ENCODE results near the gene POLR1H. TPM values are rescaled to one million over a fixed set of nuclear protein-coding genes. Genes with fewer than 3 reads are reported as not detected.

The POLR1H gene
- total RNA-seq, 1 donor from 2014 or later = 16.6 TPM

GRCh38 chr6:30087876-30088275, 26.8 kb downstream of the POLR1H start:
- ATAC-seq (no peak), DNase-seq (ENCODE audit: low spot score) (no peak)
- intact Hi-C loops (cut with DNase I) = no loop called here

DNA sequence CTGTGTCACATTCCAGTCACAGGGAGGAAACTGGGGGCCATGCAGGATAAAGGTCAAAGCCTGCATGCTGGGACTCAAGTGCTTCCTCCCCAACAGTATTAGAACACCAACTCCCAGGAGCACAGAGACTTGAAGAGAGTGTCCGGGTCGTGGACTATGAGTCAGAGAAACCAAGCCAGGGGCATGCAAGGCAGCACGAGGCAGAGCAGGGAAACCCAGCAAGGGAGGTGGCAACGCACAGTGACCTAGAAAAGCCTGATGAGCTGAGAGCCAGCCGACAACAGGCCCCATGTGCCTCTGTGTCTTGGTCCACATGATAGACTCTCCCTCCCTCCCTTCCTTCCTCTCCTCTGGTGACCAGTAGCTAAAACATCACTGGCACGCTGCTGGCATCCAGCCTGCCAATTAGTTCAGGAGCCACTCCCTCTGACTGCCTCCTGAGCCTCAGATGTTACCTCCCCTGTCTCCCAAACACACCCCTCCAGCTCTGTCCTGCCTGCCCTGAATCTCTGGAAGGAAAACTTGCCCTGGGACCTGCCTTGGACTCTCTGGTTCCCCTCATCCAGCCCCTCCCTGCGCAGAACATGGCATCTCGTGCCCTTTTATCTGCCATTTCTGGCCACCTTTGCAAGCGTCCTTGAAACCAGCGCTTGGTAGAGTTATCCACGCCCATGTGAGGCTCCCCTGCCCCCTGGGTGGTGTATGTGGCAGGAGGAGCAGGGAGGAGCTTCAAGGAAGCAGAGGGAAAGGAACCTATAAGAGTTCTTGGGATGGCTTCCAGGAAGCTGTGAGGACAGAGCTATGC, 30.7 kb downstream of the POLR1H start:
- ATAC-seq = peak; percentile 56
- intact Hi-C loops (cut with DNase I) = no loop called here
- no peak for DNase-seq (ENCODE audit: low spot score)

- ATAC-seq (no peak), DNase-seq (ENCODE audit: low spot score) (no peak)
- intact Hi-C loops (cut with DNase I) = no loop called here
Observed at GRCh38 chr6:30092852-30093543, 31.9 kb downstream of the POLR1H start.

- DNase-seq (ENCODE audit: low spot score) (no peak), ATAC-seq (no peak)
- intact Hi-C loops (cut with DNase I) = no loop called here
Observed at GRCh38 chr6:30093951-30094661, 33.0 kb downstream of the POLR1H start.

GRCh38 chr6:30096829-30097228, 35.8 kb downstream of the POLR1H start:
- intact Hi-C loops (cut with DNase I) = no loop called here
- DNase-seq (ENCODE audit: low spot score) = no peak
- no peak for ATAC-seq

- no peak for ATAC-seq
- intact Hi-C loops (cut with DNase I) = no loop called here
- DNase-seq (ENCODE audit: low spot score) = no peak
Observed at GRCh38 chr6:30097902-30098768, 37.1 kb downstream of the POLR1H start.

GRCh38 chr6:30100154-30100553, 39.1 kb downstream of the POLR1H start:
- ATAC-seq (no peak), DNase-seq (ENCODE audit: low spot score) (no peak)
- intact Hi-C loops (cut with DNase I) = no loop called here

- intact Hi-C loops (cut with DNase I) = no loop called here
- ATAC-seq (no peak), DNase-seq (ENCODE audit: low spot score) (peak; percentile 64)
Observed at GRCh38 chr6:30100585-30101443, 39.7 kb downstream of the POLR1H start.

DNA sequence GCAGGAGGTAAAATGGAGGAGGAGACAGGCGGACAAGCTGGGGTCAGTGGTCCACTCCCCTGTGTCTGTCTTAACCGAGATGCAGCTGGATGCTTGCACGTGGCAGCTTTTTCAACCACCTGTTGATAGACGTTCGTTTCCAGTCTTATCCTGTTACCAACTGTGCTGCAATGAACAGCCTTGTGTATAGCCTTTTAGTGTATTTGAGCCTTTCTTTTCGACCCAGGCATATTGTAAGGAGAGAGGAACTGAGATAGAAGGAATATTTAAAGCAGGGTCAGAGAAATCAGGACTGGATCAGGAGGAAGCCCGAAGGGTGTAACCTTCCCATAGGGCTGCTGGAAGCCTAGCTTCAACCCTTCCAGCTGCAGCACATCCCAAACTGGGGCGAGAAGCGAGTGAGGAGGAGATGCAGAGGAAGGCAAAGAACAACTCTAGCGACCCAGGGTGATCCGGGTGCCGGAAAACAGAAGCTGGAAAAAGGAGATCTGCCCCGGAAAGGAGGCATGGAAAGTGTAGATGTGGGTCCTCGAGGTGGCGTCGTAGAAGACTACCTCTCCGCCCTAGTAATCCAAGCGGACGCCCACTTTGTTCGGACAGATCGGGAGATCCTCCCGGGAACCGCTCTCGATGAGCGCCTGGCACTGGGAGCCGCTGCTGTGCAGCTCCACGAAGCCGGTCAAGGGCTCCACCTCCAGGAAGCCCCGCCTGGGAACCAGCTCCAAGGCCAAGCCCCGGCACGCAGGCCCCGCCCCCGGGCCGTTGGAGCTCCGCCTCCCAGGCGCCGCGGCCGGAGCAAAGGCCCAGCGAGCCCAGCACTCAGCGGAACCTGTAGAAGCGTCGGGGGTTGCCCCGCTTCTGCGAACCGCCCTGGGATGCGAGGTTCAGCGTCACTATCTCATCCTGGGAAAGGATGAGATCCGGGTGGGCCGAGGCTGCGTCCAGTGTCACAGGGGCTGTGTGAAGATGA, 40.7 kb downstream of the POLR1H start:
- ATAC-seq (peak; percentile 96), DNase-seq (ENCODE audit: low spot score) (peak; percentile 94)
- intact Hi-C loops (cut with DNase I) = no loop called here

- DNase-seq (ENCODE audit: low spot score) = no peak
- ATAC-seq = peak; percentile 71
- intact Hi-C loops (cut with DNase I) = no loop called here
Observed at GRCh38 chr6:30102414-30102969, 41.4 kb downstream of the POLR1H start.

DNA sequence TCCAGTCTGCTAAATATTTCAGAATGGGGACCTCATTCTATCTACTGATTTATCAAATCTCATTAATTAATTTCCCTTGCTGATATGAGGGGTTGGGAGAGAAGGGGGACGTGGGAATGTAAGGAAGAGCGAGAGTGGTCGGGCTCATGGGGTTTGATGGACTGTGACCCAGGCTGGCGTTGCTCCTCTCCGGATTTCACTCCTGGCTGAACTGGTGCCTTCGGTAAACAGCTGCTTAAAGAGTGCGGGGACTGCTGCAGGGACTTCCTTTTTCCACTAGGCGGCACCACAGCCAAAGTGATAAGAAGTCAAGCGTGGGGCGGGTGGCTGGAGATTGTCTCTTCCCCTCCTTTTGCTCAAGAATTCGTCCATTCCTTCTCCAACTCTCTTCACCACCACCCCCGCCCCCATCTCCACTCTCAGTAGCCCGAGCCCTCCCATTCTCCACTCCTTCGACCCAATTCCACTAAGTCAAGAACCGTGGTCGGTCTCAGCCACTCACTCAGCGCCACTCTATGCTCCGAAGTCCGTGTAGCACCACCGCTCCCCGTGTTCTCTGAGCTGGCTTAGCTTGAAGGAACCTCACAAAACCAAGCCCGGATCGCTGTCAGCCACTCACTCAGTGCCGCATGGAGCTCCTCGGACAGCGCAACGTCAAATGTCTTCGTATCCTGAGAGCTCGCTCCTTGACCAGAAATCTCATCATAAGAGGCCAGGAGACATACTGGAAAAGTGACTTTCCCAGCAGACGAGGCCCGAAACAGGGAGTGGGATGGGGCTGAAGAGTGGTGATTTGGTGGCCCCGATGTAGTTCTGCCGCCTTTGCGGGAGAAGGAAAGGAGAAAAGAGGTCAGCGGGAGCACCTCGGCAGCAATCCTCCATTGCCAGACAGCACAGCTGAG, 42.2 kb downstream of the POLR1H start:
- DNase-seq (ENCODE audit: low spot score) (peak; percentile 91), ATAC-seq (peak; percentile 91)
- intact Hi-C loops (cut with DNase I) = no loop called here

DNA sequence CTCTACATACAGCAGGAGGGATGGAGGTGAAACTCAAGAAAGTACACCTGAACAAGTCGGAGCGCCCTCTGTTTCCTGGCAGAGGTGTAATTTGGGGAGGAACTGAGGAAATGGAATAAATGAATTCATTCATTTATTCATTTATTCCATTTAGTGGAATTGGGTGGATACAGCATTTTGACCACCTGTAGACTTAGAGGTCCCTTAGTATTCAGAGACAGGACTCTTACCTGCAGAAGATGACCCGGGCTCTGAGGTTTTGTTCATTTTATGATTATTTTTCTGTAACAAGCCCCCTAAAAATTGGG, 42.8 kb downstream of the POLR1H start:
- DNase-seq (ENCODE audit: low spot score) (no peak), ATAC-seq (no peak)
- intact Hi-C loops (cut with DNase I) = no loop called here

DNA sequence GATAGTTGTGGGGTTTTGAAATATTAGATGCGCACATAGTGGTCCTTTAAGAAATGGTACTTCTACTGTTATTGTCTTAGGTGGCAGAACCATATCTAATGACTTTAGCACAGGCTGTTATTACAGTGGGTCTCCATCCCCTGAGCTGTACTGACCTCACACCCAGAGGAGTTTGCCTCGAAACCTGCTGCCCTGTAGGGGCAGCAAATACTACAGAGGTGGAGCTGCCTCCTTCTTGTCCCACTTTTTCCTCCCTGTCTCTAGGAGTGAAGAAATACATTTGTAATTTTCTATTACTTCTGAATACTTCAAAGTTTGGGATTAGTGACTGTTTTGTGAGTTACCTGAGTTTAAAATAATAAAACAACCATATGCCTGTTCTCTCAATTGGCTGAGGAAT, 43.6 kb downstream of the POLR1H start:
- intact Hi-C loops (cut with DNase I) = no loop called here
- ATAC-seq (no peak), DNase-seq (ENCODE audit: low spot score) (no peak)

- ATAC-seq (no peak), DNase-seq (ENCODE audit: low spot score) (no peak)
- intact Hi-C loops (cut with DNase I) = no loop called here
Observed at GRCh38 chr6:30111266-30111856, 50.3 kb downstream of the POLR1H start.

DNA sequence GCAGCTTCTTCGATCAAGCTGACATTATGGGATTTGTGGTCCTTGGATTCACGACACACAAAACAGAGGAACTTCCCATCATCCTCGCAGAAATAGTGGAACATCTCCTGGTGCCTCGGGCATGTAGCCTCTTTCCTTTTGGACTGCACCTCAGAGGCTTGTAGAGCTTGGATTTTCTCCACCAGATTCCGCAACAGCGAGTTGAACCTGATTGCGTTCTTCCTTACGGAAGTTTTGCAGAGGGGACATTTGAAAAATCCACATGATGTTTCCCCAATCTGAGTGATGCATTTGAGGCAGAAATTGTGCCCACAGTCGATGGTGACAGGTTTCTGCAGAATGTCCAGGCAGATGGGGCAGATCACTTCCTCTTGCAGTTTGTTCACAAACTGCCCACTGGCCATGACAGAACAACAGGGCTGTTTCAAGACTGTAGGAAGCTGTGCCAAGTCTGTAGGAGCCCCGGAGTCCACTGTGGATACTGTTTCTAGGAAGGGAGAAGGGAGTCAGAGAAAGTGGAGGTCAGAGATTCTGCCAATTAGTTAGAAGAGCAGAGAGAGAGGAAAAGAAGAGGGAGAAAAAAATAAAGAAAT, 51.4 kb downstream of the POLR1H start:
- ATAC-seq (no peak), DNase-seq (ENCODE audit: low spot score) (no peak)
- intact Hi-C loops (cut with DNase I) = no loop called here
